Activated naive CD8-positive, alpha-beta T cell treated with anti-CD3 and anti-CD28 coated beads for 36 hours (primary cell): ENCODE results near the gene JAKMIP1. TPM values are rescaled to one million over a fixed set of nuclear protein-coding genes. Genes with fewer than 3 reads are reported as not detected.

Experiments used
- DNase-seq: peaks from one replicate; pipeline ENCODE4 v3.0.0; 2021
- H3K27ac Mint-ChIP-seq: one replicate; pipeline ENCODE4 v1.8.0; 2022; ENCODE audit warnings: mild to moderate bottlenecking, moderate library complexity, mixed read lengths
- H3K27me3 Mint-ChIP-seq: one replicate; pipeline ENCODE4 v1.8.0; 2022; ENCODE audit warnings: mild to moderate bottlenecking, mixed read lengths
- H3K36me3 Mint-ChIP-seq: one replicate; pipeline ENCODE4 v1.8.0; 2021; ENCODE audit warnings: mild to moderate bottlenecking, mixed read lengths
- H3K4me1 Mint-ChIP-seq: one replicate; pipeline ENCODE4 v1.8.0; 2021; ENCODE audit warnings: mixed read lengths
- H3K4me3 Mint-ChIP-seq: one replicate; pipeline ENCODE4 v1.8.0; 2022; ENCODE audit warnings: mild to moderate bottlenecking, moderate library complexity, mixed read lengths
- H3K9me3 Mint-ChIP-seq: one replicate; pipeline ENCODE4 v1.8.0; 2022; ENCODE audit warnings: mixed read lengths
- total RNA-seq, 2 experiments: library from RNA; stranded (reverse); gene quantifications; one replicate each; pipeline ENCODE4 v1.2.3, GENCODE V29; 2021

The JAKMIP1 gene
- total RNA-seq, 2 experiments from 2014 or later, result 1.0 to 1.6 TPM

- Mint-ChIP-seq H3K27me3 (peaks cover 19% of the 10 kb centered on the region), H3K4me1 (no peaks in the 10 kb centered on the region), H3K9me3 (no peaks in the 10 kb centered on the region), H3K36me3 (no peaks in the 10 kb centered on the region), H3K27ac (no peak overlapping the region), H3K4me3 (no peak overlapping the region)
- no peak for DNase-seq
Observed at GRCh38 chr4:6046526-6047129, 153.7 kb downstream of the JAKMIP1 start.

- Mint-ChIP-seq H3K4me3 (no peak overlapping the region), H3K4me1 (no peaks in the 10 kb centered on the region), H3K9me3 (no peaks in the 10 kb centered on the region), H3K36me3 (no peaks in the 10 kb centered on the region), H3K27ac (no peak overlapping the region), H3K27me3 (peaks cover 19% of the 10 kb centered on the region)
- no peak for DNase-seq
Observed at GRCh38 chr4:6044805-6045204, 155.5 kb downstream of the JAKMIP1 start.

GRCh38 chr4:6044276-6044675 is 156.1 kb downstream of the JAKMIP1 start:
- Mint-ChIP-seq H3K27me3 (peaks cover 19% of the 10 kb centered on the region), H3K4me1 (no peaks in the 10 kb centered on the region), H3K9me3 (no peaks in the 10 kb centered on the region), H3K36me3 (no peaks in the 10 kb centered on the region), H3K4me3 (no peak overlapping the region), H3K27ac (no peak overlapping the region)
- no peak for DNase-seq

- Mint-ChIP-seq H3K4me3 (no peak overlapping the region), H3K9me3 (no peaks in the 10 kb centered on the region), H3K27me3 (peaks cover 19% of the 10 kb centered on the region), H3K27ac (no peak overlapping the region), H3K36me3 (no peaks in the 10 kb centered on the region), H3K4me1 (no peaks in the 10 kb centered on the region)
- DNase-seq, result no peak
Observed at GRCh38 chr4:6043843-6044242, 156.5 kb downstream of the JAKMIP1 start.

- Mint-ChIP-seq H3K9me3 (no peaks in the 10 kb centered on the region), H3K4me3 (no peak overlapping the region), H3K27ac (no peak overlapping the region), H3K27me3 (peaks cover 19% of the 10 kb centered on the region), H3K36me3 (no peaks in the 10 kb centered on the region), H3K4me1 (no peaks in the 10 kb centered on the region)
- DNase-seq, result no peak
Observed at GRCh38 chr4:6043188-6043587, 157.2 kb downstream of the JAKMIP1 start.

GRCh38 chr4:6042293-6043063 is 157.9 kb downstream of the JAKMIP1 start:
- Mint-ChIP-seq H3K36me3 (no peaks in the 10 kb centered on the region), H3K4me1 (no peaks in the 10 kb centered on the region)
- no peak for DNase-seq

GRCh38 chr4:6041800-6042199 is 158.5 kb downstream of the JAKMIP1 start:
- no peaks in the 10 kb centered on the region for H3K4me1 Mint-ChIP-seq
- H3K9me3 Mint-ChIP-seq, result no peaks in the 10 kb centered on the region
- DNase-seq, result no peak
- H3K4me3 Mint-ChIP-seq, result no peak overlapping the region
- H3K36me3 Mint-ChIP-seq, result no peaks in the 10 kb centered on the region
- peaks cover 19% of the 10 kb centered on the region for H3K27me3 Mint-ChIP-seq
- H3K27ac Mint-ChIP-seq, result no peak overlapping the region

More at GRCh38 chr4:6042293-6043063, 157.9 kb downstream of the JAKMIP1 start:
- Mint-ChIP-seq H3K27ac (no peak overlapping the region), H3K4me3 (no peak overlapping the region), H3K9me3 (no peaks in the 10 kb centered on the region), H3K27me3 (peaks cover 19% of the 10 kb centered on the region)

- Mint-ChIP-seq H3K9me3 (no peaks in the 10 kb centered on the region), H3K4me3 (no peak overlapping the region), H3K27ac (no peak overlapping the region), H3K27me3 (peaks cover 13% of the 10 kb centered on the region), H3K36me3 (no peaks in the 10 kb centered on the region), H3K4me1 (no peaks in the 10 kb centered on the region)
- no peak for DNase-seq
Observed at GRCh38 chr4:6038711-6039110, 161.6 kb downstream of the JAKMIP1 start.

GRCh38 chr4:6035786-6036185 is 164.6 kb downstream of the JAKMIP1 start:
- Mint-ChIP-seq H3K36me3 (no peaks in the 10 kb centered on the region), H3K4me1 (no peaks in the 10 kb centered on the region), H3K9me3 (no peaks in the 10 kb centered on the region), H3K27ac (no peak overlapping the region), H3K4me3 (no peak overlapping the region), H3K27me3 (no peaks in the 10 kb centered on the region)
- no peak for DNase-seq

- Mint-ChIP-seq H3K4me3 (no peak overlapping the region), H3K4me1 (no peaks in the 10 kb centered on the region), H3K36me3 (no peaks in the 10 kb centered on the region), H3K27me3 (no peaks in the 10 kb centered on the region), H3K27ac (no peak overlapping the region), H3K9me3 (no peaks in the 10 kb centered on the region)
- DNase-seq, result no peak
Observed at GRCh38 chr4:6033381-6033780, 167.0 kb downstream of the JAKMIP1 start.

- Mint-ChIP-seq H3K4me3 (no peak overlapping the region), H3K36me3 (no peaks in the 10 kb centered on the region), H3K4me1 (no peaks in the 10 kb centered on the region), H3K27me3 (no peaks in the 10 kb centered on the region), H3K27ac (no peak overlapping the region), H3K9me3 (no peaks in the 10 kb centered on the region)
- DNase-seq, result no peak
Observed at GRCh38 chr4:6032249-6033244, 167.8 kb downstream of the JAKMIP1 start.

- Mint-ChIP-seq H3K27me3 (no peaks in the 10 kb centered on the region), H3K36me3 (no peaks in the 10 kb centered on the region), H3K9me3 (no peaks in the 10 kb centered on the region), H3K27ac (no peak overlapping the region), H3K4me3 (no peak overlapping the region), H3K4me1 (no peaks in the 10 kb centered on the region)
- DNase-seq, result no peak
Observed at GRCh38 chr4:6031846-6032245, 168.5 kb downstream of the JAKMIP1 start.

- no peak overlapping the region for H3K27ac Mint-ChIP-seq
Observed at GRCh38 chr4:6030679-6031078, 169.7 kb downstream of the JAKMIP1 start.

GRCh38 chr4:6029254-6029653 is 171.1 kb downstream of the JAKMIP1 start:
- H3K27ac Mint-ChIP-seq, result no peak overlapping the region
- H3K9me3 Mint-ChIP-seq, result no peaks in the 10 kb centered on the region
- no peak for DNase-seq
- no peaks in the 10 kb centered on the region for H3K36me3 Mint-ChIP-seq
- no peaks in the 10 kb centered on the region for H3K4me1 Mint-ChIP-seq
- no peaks in the 10 kb centered on the region for H3K27me3 Mint-ChIP-seq
- H3K4me3 Mint-ChIP-seq, result no peak overlapping the region

More at GRCh38 chr4:6030679-6031078, 169.7 kb downstream of the JAKMIP1 start:
- Mint-ChIP-seq H3K36me3 (no peaks in the 10 kb centered on the region), H3K9me3 (no peaks in the 10 kb centered on the region), H3K4me1 (no peaks in the 10 kb centered on the region), H3K4me3 (no peak overlapping the region), H3K27me3 (no peaks in the 10 kb centered on the region)
- no peak for DNase-seq

GRCh38 chr4:6028168-6028567 is 172.2 kb downstream of the JAKMIP1 start:
- no peaks in the 10 kb centered on the region for H3K27me3 Mint-ChIP-seq
- DNase-seq, result no peak
- no peak overlapping the region for H3K4me3 Mint-ChIP-seq
- no peaks in the 10 kb centered on the region for H3K9me3 Mint-ChIP-seq
- no peaks in the 10 kb centered on the region for H3K36me3 Mint-ChIP-seq
- H3K27ac Mint-ChIP-seq, result no peak overlapping the region
- H3K4me1 Mint-ChIP-seq, result no peaks in the 10 kb centered on the region
